HCT116 (cell line): ENCODE results near the gene GAREM2.

Experiments
- EZH2 ChIP-seq: fragments of 200-600 bp; sonication (generic); IDR thresholded peaks from 2 replicates; pipeline ENCODE4 v1.6.1; 2017; ENCODE audit warnings: antibody characterized with exemption, mixed run types
- EZH2phosphoT487 ChIP-seq: fragments of 200-600 bp; IDR thresholded peaks from 2 replicates; pipeline ENCODE4 v1.6.1; 2018; ENCODE audit warnings: antibody characterized with exemption, borderline replicate concordance
- POLR2A ChIP-seq: IDR thresholded peaks from 2 replicates; pipeline ENCODE4 v1.7.0; 2011; ENCODE audit warnings: borderline replicate concordance; ENCODE audit not compliant: insufficient read depth, insufficient read length; ENCODE audit errors: extremely low read depth
- SRF ChIP-seq: IDR thresholded peaks from 2 replicates; pipeline ENCODE4 v1.6.1; 2012; ENCODE audit warnings: low read depth
- TF ChIP-seq, protein P1 (sequence below), 3 experiments: fragments of 200-600 bp in 1 of 3; sonication (generic) in 1 of 3; IDR thresholded peaks in 2 of 3; conservative IDR thresholded peaks in 1 of 3; 2 replicates each; pipeline ENCODE4 v1.5.1; 2012 to 2017; ENCODE audit warnings: low read depth in 2 of 3, low read length in 2 of 3, antibody characterized with exemption in 1 of 3, borderline replicate concordance in 1 of 3, control low read depth in 1 of 3, mild to moderate bottlenecking in 1 of 3, mixed read lengths in 1 of 3, mixed run types in 1 of 3, moderate library complexity in 1 of 3; ENCODE audit not compliant: insufficient read depth in 1 of 3

DNA sequence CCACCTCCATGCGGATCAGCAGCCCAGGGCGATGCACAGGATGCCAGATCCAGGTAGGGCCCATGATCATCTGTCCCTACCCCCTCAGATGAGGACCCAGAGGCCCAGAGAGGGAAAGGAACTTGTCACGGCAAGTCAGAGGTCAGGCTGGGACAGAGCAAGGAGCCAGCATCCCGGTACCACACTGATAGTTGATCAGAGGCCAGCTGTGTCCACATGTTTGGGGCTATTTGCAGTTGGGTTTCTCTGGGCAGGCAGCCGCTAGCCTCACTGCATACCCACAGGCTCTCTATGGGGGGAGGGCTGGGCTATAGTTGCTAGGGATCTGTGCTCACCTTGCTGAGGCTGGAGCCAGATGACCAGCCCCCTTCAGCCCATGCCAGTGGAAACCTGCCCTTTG lies 9.6 kb downstream of the GAREM2 start:
- TF ChIP-seq POLR2A, result no peak
- TF ChIP-seq EZH2phosphoT487, result no peak
- TF ChIP-seq, protein P1, sequence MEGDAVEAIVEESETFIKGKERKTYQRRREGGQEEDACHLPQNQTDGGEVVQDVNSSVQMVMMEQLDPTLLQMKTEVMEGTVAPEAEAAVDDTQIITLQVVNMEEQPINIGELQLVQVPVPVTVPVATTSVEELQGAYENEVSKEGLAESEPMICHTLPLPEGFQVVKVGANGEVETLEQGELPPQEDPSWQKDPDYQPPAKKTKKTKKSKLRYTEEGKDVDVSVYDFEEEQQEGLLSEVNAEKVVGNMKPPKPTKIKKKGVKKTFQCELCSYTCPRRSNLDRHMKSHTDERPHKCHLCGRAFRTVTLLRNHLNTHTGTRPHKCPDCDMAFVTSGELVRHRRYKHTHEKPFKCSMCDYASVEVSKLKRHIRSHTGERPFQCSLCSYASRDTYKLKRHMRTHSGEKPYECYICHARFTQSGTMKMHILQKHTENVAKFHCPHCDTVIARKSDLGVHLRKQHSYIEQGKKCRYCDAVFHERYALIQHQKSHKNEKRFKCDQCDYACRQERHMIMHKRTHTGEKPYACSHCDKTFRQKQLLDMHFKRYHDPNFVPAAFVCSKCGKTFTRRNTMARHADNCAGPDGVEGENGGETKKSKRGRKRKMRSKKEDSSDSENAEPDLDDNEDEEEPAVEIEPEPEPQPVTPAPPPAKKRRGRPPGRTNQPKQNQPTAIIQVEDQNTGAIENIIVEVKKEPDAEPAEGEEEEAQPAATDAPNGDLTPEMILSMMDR (IDR thresholded peaks at IDR 0.05 in 2 of 3, conservative IDR thresholded peaks at IDR 0.05 in 1 of 3; ENCODE audit: borderline replicate concordance in 1 of 3, insufficient read depth in 1 of 3, low read depth in 2 of 3, low read length in 2 of 3), result no peak
- no peak for TF ChIP-seq EZH2
- no peak for TF ChIP-seq SRF
